ENCODE measurements around the gene NLRP7. TPM values are rescaled to one million over a fixed set of nuclear protein-coding genes. Genes with fewer than 3 reads are reported as not detected.
"Not testable (repeated sequence)": the region's sequence is repeated elsewhere in the genome, so short reads cannot be mapped to it uniquely, and the experiment has no call there.

The NLRP7 gene
- total RNA-seq, 1 donor from 2014 or later = 0.15 TPM

GRCh38 chr19:54967611-54968010 is 20.3 kb upstream of the NLRP7 start:
- DNase-seq = no peak
- Histone ChIP-seq H3K27ac (no peak overlapping the region), H3K4me1 (no peaks in the 10 kb centered on the region), H3K4me3 (no peak overlapping the region), H3K9me3 (no peaks in the 10 kb centered on the region), H3K27me3 (ENCODE audit: low read depth) (no peaks in the 10 kb centered on the region), H3K36me3 (no peaks in the 10 kb centered on the region)
- no peak for TF ChIP-seq CTCF (IDR thresholded peaks at IDR 0.05)
- no peak for ATAC-seq
- intact Hi-C loops (cut with DNase I) = no loop called here

GRCh38 chr19:54965055-54965454 is 17.7 kb upstream of the NLRP7 start:
- H3K4me1 ChIP-seq; DNase-seq; H3K36me3 ChIP-seq; H3K4me3 ChIP-seq; H3K27me3 ChIP-seq (ENCODE audit: low read depth); intact Hi-C loops (cut with DNase I); H3K9me3 ChIP-seq; H3K27ac ChIP-seq: not testable (repeated sequence)
- ATAC-seq = peak; percentile 33 to 76

- no peak overlapping the region for H3K27ac ChIP-seq
- no peaks in the 10 kb centered on the region for H3K27me3 ChIP-seq (ENCODE audit: low read depth)
- DNase-seq (no peak), ATAC-seq (no peak)
- no peaks in the 10 kb centered on the region for H3K9me3 ChIP-seq
- H3K4me3 ChIP-seq = no peak overlapping the region
- intact Hi-C loops (cut with DNase I) = no loop called here
- H3K36me3 ChIP-seq = no peaks in the 10 kb centered on the region
- no peaks in the 10 kb centered on the region for H3K4me1 ChIP-seq
- TF ChIP-seq CTCF (IDR thresholded peaks at IDR 0.05) = no peak
Measured at GRCh38 chr19:54959840-54960239, 12.5 kb upstream of the NLRP7 start.

- intact Hi-C loops (cut with DNase I) = no loop called here
- H3K27ac ChIP-seq = no peak overlapping the region
- no peaks in the 10 kb centered on the region for H3K27me3 ChIP-seq (ENCODE audit: low read depth)
- H3K4me1 ChIP-seq = no peaks in the 10 kb centered on the region
- ATAC-seq (no peak), DNase-seq (no peak)
- TF ChIP-seq CTCF (IDR thresholded peaks at IDR 0.05) = no peak
- no peaks in the 10 kb centered on the region for H3K9me3 ChIP-seq
- no peaks in the 10 kb centered on the region for H3K36me3 ChIP-seq
- no peak overlapping the region for H3K4me3 ChIP-seq
Measured at GRCh38 chr19:54955376-54955775, 8.0 kb upstream of the NLRP7 start.

GRCh38 chr19:54953345-54953713 is 6.0 kb upstream of the NLRP7 start:
- H3K9me3 ChIP-seq; H3K27ac ChIP-seq; intact Hi-C loops (cut with DNase I); ATAC-seq; H3K36me3 ChIP-seq; H3K27me3 ChIP-seq (ENCODE audit: low read depth); H3K4me3 ChIP-seq; DNase-seq; H3K4me1 ChIP-seq: not testable (repeated sequence)

GRCh38 chr19:54952591-54953344 is 5.4 kb upstream of the NLRP7 start:
- ATAC-seq (peak; percentile 59 to 68), DNase-seq (peak; percentile 74)
- Histone ChIP-seq H3K9me3 (no peaks in the 10 kb centered on the region), H3K4me1 (no peaks in the 10 kb centered on the region), H3K27ac (no peak overlapping the region), H3K4me3 (no peak overlapping the region), H3K36me3 (no peaks in the 10 kb centered on the region), H3K27me3 (ENCODE audit: low read depth) (no peaks in the 10 kb centered on the region)
- no peak for TF ChIP-seq CTCF (IDR thresholded peaks at IDR 0.05)
- intact Hi-C loops (cut with DNase I) = no loop called here

GRCh38 chr19:54950580-54950979 is 3.2 kb upstream of the NLRP7 start:
- H3K27ac ChIP-seq; intact Hi-C loops (cut with DNase I); DNase-seq; H3K4me1 ChIP-seq; H3K36me3 ChIP-seq; ATAC-seq; H3K27me3 ChIP-seq (ENCODE audit: low read depth); H3K9me3 ChIP-seq; H3K4me3 ChIP-seq: not testable (repeated sequence)
